K562 (cell line): ENCODE results near the gene TK1. TPM values are rescaled to one million over a fixed set of nuclear protein-coding genes. Genes with fewer than 3 reads are reported as not detected.

ENCODE experiments used
- BMI1 ChIP-seq: fragments of 150-350 bp; IDR thresholded peaks from 2 replicates; pipeline ENCODE4 v1.6.1; 2014; ENCODE audit warnings: low read length
- C11orf30 ChIP-seq: fragments of 450-650 bp; IDR thresholded peaks from 2 replicates; pipeline ENCODE4 v1.6.1; 2016; ENCODE audit warnings: low read depth, mild to moderate bottlenecking
- ETV5 ChIP-seq: sonication (generic); formaldehyde crosslinking; IDR thresholded peaks from 2 replicates; pipeline ENCODE4 v1.4.0; 2020; ENCODE audit warnings: low read depth, mild to moderate bottlenecking, missing genetic modification reagents
- FOXP4 ChIP-seq: sonication (generic); formaldehyde crosslinking; IDR thresholded peaks from 2 replicates; pipeline ENCODE4 v1.8.0; 2022; ENCODE audit warnings: mild to moderate bottlenecking, missing genetic modification reagents, borderline replicate concordance
- KAT7 ChIP-seq: sonication (generic); formaldehyde crosslinking; IDR thresholded peaks from 2 replicates; pipeline ENCODE4 v1.8.0; 2022; ENCODE audit warnings: missing genetic modification reagents, mild to moderate bottlenecking, borderline replicate concordance
- LARP7 ChIP-seq: fragments of 450-650 bp; IDR thresholded peaks from 2 replicates; pipeline ENCODE4 v1.6.1; 2016
- MAFG ChIP-seq: fragments of 450-650 bp; conservative IDR thresholded peaks from 2 replicates; pipeline ENCODE4 v1.6.1; 2016; ENCODE audit warnings: missing genetic modification characterization, missing compliant biosample characterization
- MEF2A ChIP-seq: IDR thresholded peaks from 2 replicates; pipeline ENCODE4 v1.6.1; 2011; ENCODE audit warnings: low read depth, mild to moderate bottlenecking, low read length, moderate library complexity; ENCODE audit not compliant: control insufficient read depth
- POLR2AphosphoS2 ChIP-seq: IDR thresholded peaks from 2 replicates; pipeline ENCODE4 v1.6.1; 2012; ENCODE audit warnings: low read length, improper control_type of control experiment
- SIX5 ChIP-seq, 2 experiments: IDR thresholded peaks; 2 replicates each; pipeline ENCODE4 v1.6.1; 2011; ENCODE audit warnings: low read length in 2 of 2, borderline replicate concordance in 1 of 2, low read depth in 1 of 2, mild to moderate bottlenecking in 1 of 2, moderate library complexity in 1 of 2; ENCODE audit not compliant: insufficient read depth in 1 of 2
- TSC22D4 ChIP-seq: fragments of 450-650 bp; IDR thresholded peaks from 2 replicates; pipeline ENCODE4 v1.6.1; 2016; ENCODE audit warnings: missing genetic modification characterization, missing biosample characterization, control low read depth
- ZEB2 ChIP-seq: fragments of 450-650 bp; IDR thresholded peaks from 2 replicates; pipeline ENCODE4 v1.6.1; 2016
- ZKSCAN1 ChIP-seq: fragments of 150-350 bp; IDR thresholded peaks from 2 replicates; pipeline ENCODE4 v1.6.1; 2016; ENCODE audit warnings: low read depth, low read length
- ZNF3 ChIP-seq: fragments of 250-450 bp; sonication (Bioruptor Pico); IDR thresholded peaks from 2 replicates; pipeline ENCODE4 v1.5.0; 2021; ENCODE audit warnings: mild to moderate bottlenecking, moderate library complexity
- ZNF609 ChIP-seq: sonication (generic); formaldehyde crosslinking; IDR thresholded peaks from 2 replicates; pipeline ENCODE4 v1.8.1; 2023; ENCODE audit warnings: missing genetic modification reagents, mild to moderate bottlenecking, borderline replicate concordance
- polyA plus RNA-seq, 8 experiments: library from polyadenylated mRNA; depleted of rRNA in 4 of 8; stranded (reverse) in 5 of 8; unstranded in 3 of 8; fragments of >200 nt; fragmentation: Nextera tagmentation in 2 of 8; fragmentation: Illumina TruSeq in 1 of 8; extraction: Ambion mirVana in 2 of 8; extraction: Trizol in 1 of 8; gene quantifications; 2 replicates each; pipeline versions ENCODE4 v1.2.1 to v1.2.3, GENCODE V29; 2011 to 2014; ENCODE audit warnings: inconsistent platforms in 1 of 8, missing spikeins in 1 of 8
- total RNA-seq, 7 experiments: library from RNA; depleted of rRNA in 6 of 7; stranded (reverse); fragments of >200 nt in 6 of 7; fragmentation: Illumina TruSeq in 2 of 7; extraction: Trizol in 2 of 7; gene quantifications; 2 replicates each; pipeline versions ENCODE4 v1.2.1 to v1.2.3, GENCODE V29; 2011 to 2021; ENCODE audit warnings: low replicate concordance in 1 of 7
- TF ChIP-seq, protein P1 (sequence below): IDR thresholded peaks from 2 replicates; pipeline ENCODE4 v1.6.1; 2016; ENCODE audit warnings: missing genetic modification characterization, missing compliant biosample characterization
- TF ChIP-seq, protein P2 (sequence below): fragments of 200-800 bp; sonication (Bioruptor generic); IDR thresholded peaks from 2 replicates; pipeline ENCODE4 v1.6.1; 2017; ENCODE audit warnings: missing genetic modification characterization, missing compliant biosample characterization

The TK1 gene
- total and polyA plus RNA-seq, 9 of the 15 experiments (the other 6 are each of a cell fraction or from before 2014, with no cell fraction given), result 8.4 to 280 (median 103) TPM

GRCh38 chr17:78226055-78226758 lies 39.4 kb upstream of the TK1 start (continued):
- TF ChIP-seq SIX5 (IDR thresholded peaks at IDR 0.05; ENCODE audit: borderline replicate concordance in 1 of 2, insufficient read depth in 1 of 2, low read depth in 1 of 2, low read length in 2 of 2), result no peak
- TF ChIP-seq ZNF3 (CRISPR knock-in tag), result no peak
- TF ChIP-seq, protein P1, sequence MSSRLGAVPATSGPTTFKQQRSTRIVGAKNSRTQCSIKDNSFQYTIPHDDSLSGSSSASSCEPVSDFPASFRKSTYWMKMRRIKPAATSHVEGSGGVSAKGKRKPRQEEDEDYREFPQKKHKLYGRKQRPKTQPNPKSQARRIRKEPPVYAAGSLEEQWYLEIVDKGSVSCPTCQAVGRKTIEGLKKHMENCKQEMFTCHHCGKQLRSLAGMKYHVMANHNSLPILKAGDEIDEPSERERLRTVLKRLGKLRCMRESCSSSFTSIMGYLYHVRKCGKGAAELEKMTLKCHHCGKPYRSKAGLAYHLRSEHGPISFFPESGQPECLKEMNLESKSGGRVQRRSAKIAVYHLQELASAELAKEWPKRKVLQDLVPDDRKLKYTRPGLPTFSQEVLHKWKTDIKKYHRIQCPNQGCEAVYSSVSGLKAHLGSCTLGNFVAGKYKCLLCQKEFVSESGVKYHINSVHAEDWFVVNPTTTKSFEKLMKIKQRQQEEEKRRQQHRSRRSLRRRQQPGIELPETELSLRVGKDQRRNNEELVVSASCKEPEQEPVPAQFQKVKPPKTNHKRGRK (tag), result no peak
- no peak for TF ChIP-seq ETV5 (CRISPR knock-in tag)
- TF ChIP-seq POLR2AphosphoS2, result peak; percentile 17; the same call in 1 of the 2 replicates
- no peak for TF ChIP-seq ZNF609 (CRISPR knock-in tag)
- no peak for TF ChIP-seq BMI1
- TF ChIP-seq ZEB2, result no peak
- TF ChIP-seq ZKSCAN1, result peak; percentile 97
- no peak for TF ChIP-seq FOXP4 (CRISPR knock-in tag)
- peak; percentile 84 for TF ChIP-seq C11orf30
- no peak for TF ChIP-seq MEF2A
- TF ChIP-seq, protein P2, sequence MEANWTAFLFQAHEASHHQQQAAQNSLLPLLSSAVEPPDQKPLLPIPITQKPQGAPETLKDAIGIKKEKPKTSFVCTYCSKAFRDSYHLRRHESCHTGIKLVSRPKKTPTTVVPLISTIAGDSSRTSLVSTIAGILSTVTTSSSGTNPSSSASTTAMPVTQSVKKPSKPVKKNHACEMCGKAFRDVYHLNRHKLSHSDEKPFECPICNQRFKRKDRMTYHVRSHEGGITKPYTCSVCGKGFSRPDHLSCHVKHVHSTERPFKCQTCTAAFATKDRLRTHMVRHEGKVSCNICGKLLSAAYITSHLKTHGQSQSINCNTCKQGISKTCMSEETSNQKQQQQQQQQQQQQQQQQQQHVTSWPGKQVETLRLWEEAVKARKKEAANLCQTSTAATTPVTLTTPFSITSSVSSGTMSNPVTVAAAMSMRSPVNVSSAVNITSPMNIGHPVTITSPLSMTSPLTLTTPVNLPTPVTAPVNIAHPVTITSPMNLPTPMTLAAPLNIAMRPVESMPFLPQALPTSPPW (CRISPR knock-in tag), result no peak
- no peak for TF ChIP-seq TSC22D4 (tag)
- peak; percentile 79 for TF ChIP-seq MAFG (tag)
- no peak for TF ChIP-seq LARP7
- TF ChIP-seq KAT7 (CRISPR knock-in tag), result no peak
